GM12875 (cell line): Measurements from ENCODE around the gene ASAP3.

Experiments
- H3K4me3 ChIP-seq: one replicate; pipeline ENCODE4 v1.5.1; 2011; ENCODE audit warnings: low read depth, low read length, control low read depth
- CTCF ChIP-seq: IDR thresholded peaks from 2 replicates; pipeline ENCODE4 v1.5.1; 2011; ENCODE audit warnings: low read depth, mild to moderate bottlenecking, control low read depth, inconsistent platforms, low read length, moderate library complexity, borderline replicate concordance; ENCODE audit not compliant: insufficient read depth

Gene ASAP3

GRCh38 chr1:23524716-23525401 lies 40.9 kb upstream of the ASAP3 start:
- H3K4me3 ChIP-seq, result no peak overlapping the region
- no peak for TF ChIP-seq CTCF

- TF ChIP-seq CTCF, result no peak
- H3K4me3 ChIP-seq, result no peak overlapping the region
These were observed 40.2 kb upstream of the ASAP3 start for GRCh38 chr1:23524163-23524562.

- no peak for TF ChIP-seq CTCF
These were observed 38.4 kb upstream of the ASAP3 start for GRCh38 chr1:23522244-23522982.

GRCh38 chr1:23521588-23521987 lies 37.6 kb upstream of the ASAP3 start:
- TF ChIP-seq CTCF, result no peak
- no peak overlapping the region for H3K4me3 ChIP-seq

More at GRCh38 chr1:23522244-23522982, 38.4 kb upstream of the ASAP3 start:
- H3K4me3 ChIP-seq, result no peak overlapping the region

GRCh38 chr1:23517581-23517980 lies 33.6 kb upstream of the ASAP3 start:
- no peak for TF ChIP-seq CTCF

GRCh38 chr1:23515905-23516304 lies 31.9 kb upstream of the ASAP3 start:
- no peak for TF ChIP-seq CTCF
- H3K4me3 ChIP-seq, result no peak overlapping the region

More at GRCh38 chr1:23517581-23517980, 33.6 kb upstream of the ASAP3 start:
- H3K4me3 ChIP-seq, result no peak overlapping the region
